ENCODE results near the gene DAD1.

Gene DAD1

DNA sequence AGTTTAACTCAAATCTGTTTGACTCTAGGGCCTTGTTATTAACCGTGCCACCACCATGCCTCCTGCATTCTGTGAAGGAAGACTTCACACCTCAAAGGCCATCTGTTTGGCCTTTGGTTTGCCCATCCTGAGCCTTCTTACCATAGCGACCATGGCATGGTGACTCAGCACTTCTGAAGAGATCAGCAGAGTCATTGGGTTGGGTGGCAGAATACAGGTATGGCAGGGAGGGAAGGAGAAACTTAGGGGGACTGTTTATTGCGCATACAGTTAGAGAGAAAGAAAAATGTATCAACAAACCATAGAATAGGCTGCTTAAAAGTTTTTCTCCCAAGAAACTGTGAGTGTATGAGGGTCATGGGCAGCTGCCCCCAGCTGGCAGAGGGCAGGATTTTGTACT lies 49.2 kb downstream of the DAD1 start:
- H3K27me3 ChIP-seq (ENCODE audit: insufficient read depth, low read depth, severe bottlenecking) = no peaks in the 10 kb centered on the region
- no peak overlapping the region for H3K27ac ChIP-seq
- TF ChIP-seq, protein P1, sequence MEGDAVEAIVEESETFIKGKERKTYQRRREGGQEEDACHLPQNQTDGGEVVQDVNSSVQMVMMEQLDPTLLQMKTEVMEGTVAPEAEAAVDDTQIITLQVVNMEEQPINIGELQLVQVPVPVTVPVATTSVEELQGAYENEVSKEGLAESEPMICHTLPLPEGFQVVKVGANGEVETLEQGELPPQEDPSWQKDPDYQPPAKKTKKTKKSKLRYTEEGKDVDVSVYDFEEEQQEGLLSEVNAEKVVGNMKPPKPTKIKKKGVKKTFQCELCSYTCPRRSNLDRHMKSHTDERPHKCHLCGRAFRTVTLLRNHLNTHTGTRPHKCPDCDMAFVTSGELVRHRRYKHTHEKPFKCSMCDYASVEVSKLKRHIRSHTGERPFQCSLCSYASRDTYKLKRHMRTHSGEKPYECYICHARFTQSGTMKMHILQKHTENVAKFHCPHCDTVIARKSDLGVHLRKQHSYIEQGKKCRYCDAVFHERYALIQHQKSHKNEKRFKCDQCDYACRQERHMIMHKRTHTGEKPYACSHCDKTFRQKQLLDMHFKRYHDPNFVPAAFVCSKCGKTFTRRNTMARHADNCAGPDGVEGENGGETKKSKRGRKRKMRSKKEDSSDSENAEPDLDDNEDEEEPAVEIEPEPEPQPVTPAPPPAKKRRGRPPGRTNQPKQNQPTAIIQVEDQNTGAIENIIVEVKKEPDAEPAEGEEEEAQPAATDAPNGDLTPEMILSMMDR (IDR thresholded peaks at IDR 0.05; ENCODE audit: low read depth, low read length) = no peak
- DNase-seq = no peak
- H3K9me3 ChIP-seq (ENCODE audit: severe bottlenecking) = no peaks in the 10 kb centered on the region
- H3K4me3 ChIP-seq (ENCODE audit: low read depth, low read length) = no peak overlapping the region
- no peaks in the 10 kb centered on the region for H3K36me3 ChIP-seq

DNA sequence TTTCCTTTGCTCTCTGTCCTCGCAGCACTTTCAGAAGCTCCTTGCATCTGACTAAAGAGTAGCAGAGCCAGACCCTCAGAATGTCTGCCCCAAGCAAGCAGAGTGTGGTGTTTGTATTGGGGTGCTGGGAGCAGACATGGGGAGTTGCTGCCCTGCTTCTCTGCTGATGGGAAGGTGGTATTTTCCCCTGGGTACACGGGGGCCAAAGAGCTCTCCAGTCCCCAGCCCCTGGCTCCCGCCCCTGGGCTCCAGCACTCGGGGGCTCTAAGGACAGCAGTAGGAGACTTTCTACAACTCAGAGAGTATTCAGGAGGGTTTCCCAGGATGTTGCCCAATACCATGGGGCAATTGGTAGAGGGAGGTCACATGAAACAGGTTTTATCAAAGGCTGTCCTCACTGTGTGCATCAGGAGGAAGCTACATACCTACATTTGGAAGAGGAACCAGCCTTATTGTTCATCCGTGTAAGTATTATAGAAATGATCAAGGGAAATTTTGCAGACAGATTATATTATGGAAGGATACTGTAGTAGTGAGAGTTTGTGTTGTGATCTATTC lies 50.3 kb downstream of the DAD1 start:
- Histone ChIP-seq H3K36me3 (no peaks in the 10 kb centered on the region), H3K27me3 (ENCODE audit: insufficient read depth, low read depth, severe bottlenecking) (no peaks in the 10 kb centered on the region), H3K27ac (no peak overlapping the region), H3K9me3 (ENCODE audit: severe bottlenecking) (no peaks in the 10 kb centered on the region), H3K4me3 (ENCODE audit: low read depth, low read length) (no peak overlapping the region)
- no peak for DNase-seq
- TF ChIP-seq, protein P1 (IDR thresholded peaks at IDR 0.05; ENCODE audit: low read depth, low read length) = no peak

DNA sequence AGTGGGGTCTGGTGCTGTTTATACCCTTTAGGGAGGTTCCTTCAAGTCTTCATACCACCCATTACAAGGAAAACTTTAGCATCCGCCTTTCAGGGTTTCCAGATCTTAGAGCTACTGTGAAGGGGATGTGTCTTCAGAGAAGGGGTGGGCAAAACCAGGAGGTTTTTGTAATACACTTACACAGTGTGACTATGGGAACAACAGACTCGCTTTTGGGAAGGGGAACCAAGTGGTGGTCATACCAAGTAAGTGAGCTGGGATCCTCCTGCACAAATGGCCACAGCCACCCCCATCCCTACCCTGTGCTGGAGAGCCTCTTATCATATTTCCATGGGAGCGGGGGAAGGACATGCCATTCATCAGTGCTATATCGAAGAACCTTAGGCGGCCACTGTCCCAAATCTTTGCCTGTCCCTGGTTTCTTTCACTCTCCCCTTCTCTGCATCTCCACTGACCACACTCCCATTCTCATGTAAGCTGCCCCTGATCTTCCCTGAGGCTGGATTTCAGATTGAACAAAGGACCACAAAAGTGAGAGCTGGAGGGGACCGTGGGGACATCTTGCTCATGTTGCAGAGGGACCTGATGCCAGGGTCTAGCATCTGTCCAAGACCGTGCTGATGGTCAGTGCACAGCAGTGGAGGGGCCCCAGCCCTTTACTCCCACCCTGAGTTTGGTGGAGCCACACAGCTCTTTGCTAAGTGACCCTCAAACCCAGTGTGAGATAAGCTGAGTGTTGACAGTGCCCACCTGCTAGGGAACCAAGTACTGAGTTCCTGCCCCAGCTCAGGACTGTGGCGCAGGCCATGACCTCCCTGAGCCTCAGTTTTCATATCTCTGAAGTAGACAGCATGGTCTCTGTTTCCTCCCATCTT lies 51.4 kb downstream of the DAD1 start:
- H3K36me3 ChIP-seq = no peaks in the 10 kb centered on the region
- DNase-seq = no peak
- no peak overlapping the region for H3K27ac ChIP-seq

DNA sequence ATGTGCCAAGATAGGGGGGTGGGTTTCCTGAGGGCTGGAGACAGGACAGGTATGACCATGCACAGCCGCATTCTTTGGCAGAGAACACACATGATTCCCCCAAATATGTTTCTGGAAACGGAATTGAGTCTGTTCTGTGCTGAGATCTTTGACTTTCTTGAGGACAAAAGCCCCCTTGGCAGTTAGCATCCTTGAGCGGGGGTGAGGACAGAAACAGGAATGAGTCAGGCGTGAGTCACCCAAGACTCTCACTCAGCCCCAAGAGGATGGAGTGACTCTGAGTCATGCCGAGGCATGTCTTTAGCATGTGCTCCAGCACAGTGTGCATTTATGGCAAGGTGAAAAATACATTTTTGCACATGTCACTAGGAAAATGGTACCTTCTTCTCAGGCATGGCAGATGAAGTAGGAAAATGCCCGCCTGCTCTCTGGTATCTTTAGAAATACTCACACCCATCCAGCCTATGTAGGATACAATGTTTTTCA lies 52.1 kb downstream of the DAD1 start:
- Histone ChIP-seq H3K9me3 (ENCODE audit: severe bottlenecking) (no peaks in the 10 kb centered on the region), H3K36me3 (no peaks in the 10 kb centered on the region), H3K4me3 (ENCODE audit: low read depth, low read length) (no peak overlapping the region), H3K27me3 (ENCODE audit: insufficient read depth, low read depth, severe bottlenecking) (no peaks in the 10 kb centered on the region), H3K27ac (no peak overlapping the region)
- DNase-seq = no peak
- TF ChIP-seq, protein P1 (IDR thresholded peaks at IDR 0.05; ENCODE audit: low read depth, low read length) = no peak

More for the DNA sequence above, 51.4 kb downstream of the DAD1 start:
- Histone ChIP-seq H3K4me3 (ENCODE audit: low read depth, low read length) (no peak overlapping the region), H3K9me3 (ENCODE audit: severe bottlenecking) (no peaks in the 10 kb centered on the region), H3K27me3 (ENCODE audit: insufficient read depth, low read depth, severe bottlenecking) (no peaks in the 10 kb centered on the region)
- TF ChIP-seq, protein P1 (IDR thresholded peaks at IDR 0.05; ENCODE audit: low read depth, low read length) = no peak

DNA sequence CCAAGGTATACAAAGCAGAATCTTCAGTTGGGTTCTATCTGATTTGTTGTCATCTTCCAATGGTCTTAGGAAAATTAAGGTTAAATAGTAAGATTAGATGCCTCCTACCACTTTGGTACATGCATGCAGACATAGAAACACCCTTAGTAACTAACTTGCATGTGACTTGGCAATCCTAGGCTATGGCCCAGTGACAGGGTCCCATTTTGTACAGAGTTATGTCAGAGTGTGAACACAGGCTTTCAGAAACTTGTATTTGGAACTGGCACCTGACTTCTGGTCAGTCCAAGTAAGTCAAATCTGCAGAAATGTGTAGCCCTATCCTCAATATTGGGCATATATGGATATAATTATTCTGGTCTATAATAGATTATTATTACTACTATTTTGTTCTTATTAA lies 53.1 kb downstream of the DAD1 start:
- no peak overlapping the region for H3K27ac ChIP-seq

More for the DNA sequence above, 53.1 kb downstream of the DAD1 start:
- Histone ChIP-seq H3K9me3 (ENCODE audit: severe bottlenecking) (no peaks in the 10 kb centered on the region), H3K4me3 (ENCODE audit: low read depth, low read length) (no peak overlapping the region), H3K36me3 (no peaks in the 10 kb centered on the region), H3K27me3 (ENCODE audit: insufficient read depth, low read depth, severe bottlenecking) (no peaks in the 10 kb centered on the region)
- TF ChIP-seq, protein P1 (IDR thresholded peaks at IDR 0.05; ENCODE audit: low read depth, low read length) = no peak
- no peak for DNase-seq
